ENCODE results near the gene RNF166.

Gene RNF166

GRCh38 chr16:88706229-88706964, at the start of gene RNF166, which contains the start of gene CTU2:
Gene RNF166, minus strand, starts transcription at chr16:88706408. Its CDS starts 83 bp downstream, at chr16:88706325.
Gene CTU2, plus strand, starts transcription at chr16:88706503. Its CDS starts 28 bp downstream, at chr16:88706531.
- DNase-seq (ENCODE audit: low read depth) = peak; percentile 54
- TF ChIP-seq CTCF (IDR thresholded peaks at IDR 0.05; ENCODE audit: low read depth, low read length, missing control alignments) = no peak
- in situ Hi-C loops (cut with HindIII; ENCODE audit: low sequenced_read_pairs) = no loop called here
- H3K4me3 ChIP-seq (ENCODE audit: low read depth, low read length) = peak within 1 kb of the TSS; percentile 95

GRCh38 chr16:88754912-88755744, 48.9 kb upstream of the RNF166 start:
- no peak overlapping the region for H3K4me3 ChIP-seq (ENCODE audit: low read depth, low read length)
- DNase-seq (ENCODE audit: low read depth) = no peak
- in situ Hi-C loops (cut with HindIII; ENCODE audit: low sequenced_read_pairs) = loop anchor here (10.0 to 25.0 kb wide), 3 partner anchors 107 to 450 kb away; partner anchors contain the start of genes GALNS, PABPN1L, SLC22A31 and TRAPPC2L
- TF ChIP-seq CTCF (IDR thresholded peaks at IDR 0.05; ENCODE audit: low read depth, low read length, missing control alignments) = peak; percentile 70

- in situ Hi-C loops (cut with HindIII; ENCODE audit: low sequenced_read_pairs) = loop anchor here (10.0 to 25.0 kb wide), 3 partner anchors 108 to 450 kb away; partner anchors contain the start of genes GALNS, PABPN1L, SLC22A31 and TRAPPC2L
- H3K4me3 ChIP-seq (ENCODE audit: low read depth, low read length) = no peak overlapping the region
- no peak for TF ChIP-seq CTCF (IDR thresholded peaks at IDR 0.05; ENCODE audit: low read depth, low read length, missing control alignments)
- no peak for DNase-seq (ENCODE audit: low read depth)
Measured at GRCh38 chr16:88754109-88754911, 48.1 kb upstream of the RNF166 start.

GRCh38 chr16:88753602-88754001, 47.4 kb upstream of the RNF166 start:
- DNase-seq (ENCODE audit: low read depth) = no peak
- H3K4me3 ChIP-seq (ENCODE audit: low read depth, low read length) = no peak overlapping the region
- in situ Hi-C loops (cut with HindIII; ENCODE audit: low sequenced_read_pairs) = loop anchor here (10.0 to 25.0 kb wide), 3 partner anchors 109 to 451 kb away; partner anchors contain the start of genes GALNS, PABPN1L, SLC22A31 and TRAPPC2L
- no peak for TF ChIP-seq CTCF (IDR thresholded peaks at IDR 0.05; ENCODE audit: low read depth, low read length, missing control alignments)

GRCh38 chr16:88753191-88753590, 47.0 kb upstream of the RNF166 start:
- no peak for TF ChIP-seq CTCF (IDR thresholded peaks at IDR 0.05; ENCODE audit: low read depth, low read length, missing control alignments)
- DNase-seq (ENCODE audit: low read depth) = no peak
- in situ Hi-C loops (cut with HindIII; ENCODE audit: low sequenced_read_pairs) = loop anchor here (10.0 to 25.0 kb wide), 3 partner anchors 109 to 452 kb away; partner anchors contain the start of genes GALNS, PABPN1L, SLC22A31 and TRAPPC2L

More at GRCh38 chr16:88753191-88753590, 47.0 kb upstream of the RNF166 start:
- no peak overlapping the region for H3K4me3 ChIP-seq (ENCODE audit: low read depth, low read length)
